ENCODE results near the gene DENND1A.

DNA sequence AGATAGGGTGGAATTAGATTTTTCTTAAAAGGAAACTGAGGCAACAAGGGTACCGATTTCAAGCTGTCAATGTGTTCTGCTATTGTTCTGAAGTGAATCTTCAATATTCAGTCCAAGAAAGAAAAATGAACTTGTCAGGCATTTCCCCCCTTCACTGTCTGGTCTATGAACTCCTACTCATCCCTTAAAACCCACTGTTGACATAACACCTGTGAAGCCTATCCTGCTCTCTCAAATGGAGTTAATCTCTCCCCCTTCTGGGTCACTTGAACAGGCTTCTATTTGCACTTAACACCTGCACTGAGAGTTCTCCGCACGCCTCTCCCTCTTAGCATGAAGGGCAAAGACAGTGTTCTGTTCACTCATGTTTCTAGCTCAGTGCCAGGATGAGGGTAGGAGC lies 429.6 kb downstream of the DENND1A start:
- TF ChIP-seq IRF2 (CRISPR knock-in tag; IDR thresholded peaks at IDR 0.05) (no peak), GTF2F1 (IDR thresholded peaks at IDR 0.05; ENCODE audit: low read length) (no peak), HDAC2 (CRISPR knock-in tag; IDR thresholded peaks at IDR 0.05) (no peak)
